Inferior parietal cortex (tissue), 1 donor: Measurements from ENCODE around the gene TP53BP2.
"Not testable (repeated sequence)": the region's sequence is repeated elsewhere in the genome, so short reads cannot be mapped to it uniquely, and the experiment has no call there.

ENCODE experiments used
- DNase-seq: peaks from one replicate; pipeline ENCODE4 v3.0.0-alpha.2; 2016; ENCODE audit errors: extremely low spot score

TP53BP2 gene

GRCh38 chr1:223852337-223852736 lies 6.6 kb upstream of the TP53BP2 start:
- DNase-seq, result no peak

DNA sequence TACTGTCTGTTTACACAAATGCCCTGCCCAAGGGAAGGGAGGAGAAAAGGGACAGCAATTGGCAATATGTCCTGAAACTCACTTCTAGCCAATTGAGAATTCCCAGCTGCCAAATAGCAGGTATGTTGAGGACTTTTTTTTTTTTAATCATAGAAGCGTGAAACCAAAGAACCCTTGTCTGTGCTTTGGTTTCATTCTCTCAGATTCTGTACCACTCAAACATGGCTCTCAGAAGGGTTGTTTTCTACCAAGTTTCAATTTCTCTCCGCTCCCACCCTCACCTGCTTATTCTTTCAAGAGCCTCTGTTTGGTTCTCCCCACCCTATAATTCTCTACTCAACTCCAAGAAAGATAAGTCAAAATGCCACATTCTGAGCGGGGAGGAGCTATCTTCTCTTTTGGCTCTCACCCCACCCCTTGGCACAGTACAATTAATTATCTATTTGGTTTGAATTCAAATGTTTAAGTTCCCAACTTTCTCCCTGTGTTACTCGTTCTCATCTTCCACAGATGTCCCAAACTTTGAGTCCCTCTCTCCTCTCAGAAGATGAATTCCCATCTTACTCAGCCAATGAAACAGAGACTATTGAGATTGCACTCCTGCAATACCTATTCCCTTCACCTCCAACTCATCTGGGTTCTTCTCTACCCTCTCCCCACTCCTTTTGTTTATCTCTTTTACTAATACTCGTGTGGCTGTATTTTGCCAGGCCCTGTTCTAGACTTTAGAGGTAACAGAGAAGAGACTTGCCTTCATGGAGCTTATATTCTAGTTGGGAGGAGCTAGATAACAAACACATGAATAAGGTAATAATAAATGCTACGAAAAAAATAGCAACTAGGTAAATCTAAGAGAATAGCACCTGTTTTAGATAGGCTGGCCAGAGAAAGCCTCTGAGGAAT lies 3.9 kb upstream of the TP53BP2 start:
- no peak for DNase-seq

GRCh38 chr1:223848536-223848935 lies 2.8 kb upstream of the TP53BP2 start:
- no peak for DNase-seq

GRCh38 chr1:223847781-223848345 lies 2.1 kb upstream of the TP53BP2 start:
- no peak for DNase-seq

GRCh38 chr1:223845037-223845809 lies 524 bp downstream of the TP53BP2 start:
- no peak for DNase-seq

GRCh38 chr1:223844787-223845036 lies 1.0 kb downstream of the TP53BP2 start:
- no peak for DNase-seq

GRCh38 chr1:223843934-223844786 lies 1.6 kb downstream of the TP53BP2 start:
- no peak for DNase-seq

DNA sequence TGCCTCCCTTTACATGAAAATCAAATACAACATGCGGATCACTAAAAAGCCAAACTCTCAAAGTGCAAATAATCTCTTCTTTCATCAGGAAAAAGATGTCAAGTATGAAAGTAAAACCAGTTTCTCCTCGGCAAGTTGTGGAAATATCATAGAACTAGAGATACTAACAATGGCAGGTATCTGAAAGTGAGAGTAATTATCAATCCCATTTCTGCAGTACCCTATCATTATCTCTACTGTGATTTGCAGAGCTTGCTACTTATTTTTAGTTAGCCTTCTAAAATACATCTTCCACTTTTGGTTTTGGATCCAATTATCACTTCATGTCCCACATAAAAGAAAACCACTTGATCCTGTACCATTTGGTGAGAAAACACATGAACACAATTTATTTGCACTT lies 3.0 kb downstream of the TP53BP2 start:
- DNase-seq, result no peak

GRCh38 chr1:223841977-223842623 lies 3.6 kb downstream of the TP53BP2 start:
- DNase-seq, result not testable (repeated sequence)

GRCh38 chr1:223840254-223840653 lies 5.5 kb downstream of the TP53BP2 start:
- no peak for DNase-seq

DNA sequence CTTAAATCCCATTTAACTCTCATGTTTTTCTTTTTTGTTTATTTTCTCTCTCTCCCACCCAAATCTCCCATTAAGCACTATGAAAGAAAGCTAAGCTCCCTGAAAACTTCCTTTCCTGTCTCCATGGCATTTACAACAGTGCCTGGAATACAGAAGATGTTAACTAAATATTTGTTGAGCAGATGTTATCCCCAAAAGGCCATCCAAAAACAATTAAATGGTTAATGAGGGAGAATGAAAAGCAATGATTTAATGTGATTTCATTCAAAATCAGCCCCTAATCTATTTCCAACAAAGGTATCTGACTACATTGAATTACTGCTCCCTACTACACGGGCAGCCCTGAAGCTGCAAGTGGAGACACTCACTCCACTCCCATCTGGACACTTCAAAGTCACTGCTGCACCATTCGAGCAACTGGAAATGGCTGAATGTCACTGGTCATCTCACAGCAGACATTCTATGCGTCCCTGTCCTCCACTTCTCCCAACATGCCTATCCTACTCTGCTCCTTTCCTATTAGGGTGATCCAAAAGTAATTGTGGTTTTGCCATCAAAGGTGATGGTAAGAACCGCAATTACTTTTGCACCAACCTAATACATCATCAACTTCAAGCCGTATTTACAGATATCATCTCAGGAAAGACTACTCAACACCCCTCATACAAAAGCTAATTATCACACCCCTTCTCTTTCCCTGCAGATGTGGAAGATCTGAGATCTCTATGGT lies 7.5 kb downstream of the TP53BP2 start:
- DNase-seq, result no peak

GRCh38 chr1:223837687-223838086 lies 8.1 kb downstream of the TP53BP2 start:
- no peak for DNase-seq

- no peak for DNase-seq
Measured at GRCh38 chr1:223837206-223837605, 8.5 kb downstream of the TP53BP2 start.

DNA sequence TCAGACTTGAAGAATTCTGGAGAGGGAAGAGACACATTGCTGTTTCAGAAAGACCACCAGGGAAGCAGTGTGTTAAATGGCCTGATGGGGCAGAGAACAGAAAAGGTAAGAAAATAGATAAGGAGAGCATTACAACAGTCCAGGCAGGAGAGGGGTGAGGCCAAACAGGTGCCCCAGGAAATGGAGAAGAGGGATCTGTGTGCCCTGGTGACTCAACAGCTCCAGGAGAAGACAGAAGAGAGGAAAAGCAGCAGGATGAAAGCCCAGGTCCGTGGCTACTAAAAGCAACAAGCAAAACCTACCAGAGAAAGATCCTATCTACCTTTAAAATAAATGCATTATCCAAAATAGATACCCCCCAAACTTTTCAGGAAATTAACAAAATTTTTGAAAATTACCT lies 9.2 kb downstream of the TP53BP2 start:
- no peak for DNase-seq

DNA sequence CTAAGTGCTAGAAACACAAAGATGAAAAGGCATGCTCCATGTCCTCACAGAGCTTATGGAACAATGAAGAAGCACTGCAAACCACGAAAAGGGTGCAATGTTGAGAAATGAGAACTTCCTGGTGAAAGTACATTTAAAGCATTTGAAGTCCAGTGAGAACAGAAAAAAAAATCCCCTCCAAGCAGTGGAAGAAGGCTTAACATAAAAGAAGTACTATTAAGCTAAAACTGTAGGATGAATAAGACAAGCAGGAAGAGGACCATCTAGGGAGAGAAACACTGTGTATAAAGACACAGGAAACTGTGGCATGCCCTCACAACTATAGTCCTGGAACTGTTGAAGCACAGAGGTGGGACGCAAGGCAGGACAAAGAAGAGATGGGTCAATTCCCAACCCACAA lies 10.0 kb downstream of the TP53BP2 start:
- no peak for DNase-seq

GRCh38 chr1:223834660-223835263 lies 11.0 kb downstream of the TP53BP2 start:
- DNase-seq, result no peak

GRCh38 chr1:223833948-223834347 lies 11.8 kb downstream of the TP53BP2 start:
- no peak for DNase-seq

DNA sequence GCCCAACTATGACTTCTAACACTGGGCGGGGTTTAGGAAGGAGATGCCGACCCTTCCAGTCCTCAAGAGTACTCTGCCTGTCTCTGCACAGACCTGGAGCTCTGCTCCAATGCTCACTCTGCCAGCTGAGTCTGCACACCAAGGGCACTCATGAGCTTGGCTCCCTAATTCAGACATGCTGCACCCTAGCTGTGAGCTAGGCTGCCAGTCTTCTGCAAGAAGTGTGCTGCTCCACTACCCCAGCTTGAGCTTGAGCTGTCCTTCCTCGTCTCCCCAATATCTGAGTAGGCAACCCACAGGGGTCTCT lies 13.2 kb downstream of the TP53BP2 start:
- no peak for DNase-seq

DNA sequence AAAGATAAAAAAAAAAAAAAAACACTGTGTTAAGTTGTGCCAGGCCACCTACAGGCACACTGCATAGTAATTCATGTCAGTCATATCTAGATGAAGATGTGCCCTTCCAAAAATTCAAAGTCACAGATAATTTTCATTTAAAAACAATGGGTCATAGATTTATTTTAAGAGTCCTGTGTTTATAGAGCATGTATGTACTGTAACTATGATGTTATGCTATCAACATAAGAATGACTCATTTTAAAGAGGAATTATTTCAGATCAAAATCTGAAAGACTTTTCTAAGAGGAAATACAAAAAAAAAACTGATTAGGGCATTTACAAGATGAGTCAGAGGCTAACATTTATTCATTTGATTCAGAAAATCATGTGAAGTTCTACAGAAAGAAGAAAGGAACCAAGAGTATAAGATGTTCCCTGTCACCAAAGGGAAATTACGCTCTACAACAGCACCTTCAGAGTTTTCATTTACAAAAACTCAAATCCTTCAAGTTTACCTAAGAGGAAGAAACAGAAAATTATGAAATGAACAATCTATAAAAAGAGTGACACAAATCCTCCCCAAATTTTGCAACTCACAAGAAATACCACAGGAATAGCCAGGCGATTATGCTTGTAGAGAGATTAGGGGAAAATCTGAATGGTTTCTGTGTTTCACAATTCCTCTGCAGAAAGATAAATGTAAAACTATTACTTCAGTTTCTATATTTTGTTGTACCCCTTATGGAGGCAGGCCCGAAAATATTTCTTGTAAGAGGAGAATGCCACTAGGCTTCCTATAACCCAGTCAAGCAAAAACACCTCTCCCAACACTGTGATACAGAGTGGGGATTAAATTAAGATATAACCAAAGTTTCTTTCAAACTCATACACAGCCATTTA lies 13.8 kb downstream of the TP53BP2 start:
- no peak for DNase-seq

GRCh38 chr1:223829678-223830077 lies 16.1 kb downstream of the TP53BP2 start:
- no peak for DNase-seq
